K562 (cell line): ENCODE results near the gene NDUFAF4.

Experiments used
- CTCF ChIP-seq, 3 experiments: IDR thresholded peaks in 2 of 3; conservative IDR thresholded peaks in 1 of 3; 2 replicates each; pipeline ENCODE4 v1.5.1; 2011 to 2012; ENCODE audit warnings: low read length in 3 of 3, mild to moderate bottlenecking in 3 of 3, control low read depth in 2 of 3, improper control_type of control experiment in 1 of 3, inconsistent platforms in 1 of 3, low read depth in 1 of 3, mixed read lengths in 1 of 3, moderate library complexity in 1 of 3; ENCODE audit not compliant: insufficient read depth in 2 of 3
- EP300 ChIP-seq: IDR thresholded peaks from 2 replicates; pipeline ENCODE4 v1.6.1; 2012; ENCODE audit warnings: low read length, improper control_type of control experiment
- ETV5 ChIP-seq: sonication (generic); formaldehyde crosslinking; IDR thresholded peaks from 2 replicates; pipeline ENCODE4 v1.4.0; 2020; ENCODE audit warnings: low read depth, mild to moderate bottlenecking, missing genetic modification reagents
- PCBP2 ChIP-seq: fragments of 200-400 bp; formaldehyde crosslinking; IDR thresholded peaks from 2 replicates; pipeline ENCODE4 v1.6.1; 2018; ENCODE audit warnings: low read length, low read depth, mild to moderate bottlenecking, moderate library complexity; ENCODE audit not compliant: poor library complexity, severe bottlenecking
- SMARCC2 ChIP-seq: fragments of 450-650 bp; IDR thresholded peaks from 2 replicates; pipeline ENCODE4 v1.6.1; 2017; ENCODE audit warnings: antibody characterized with exemption, moderate library complexity, mild to moderate bottlenecking, low read depth
- SRF ChIP-seq, 2 experiments: fragments of 250-450, 450-650 bp in 1 of 2; sonication (Bioruptor Pico) in 1 of 2; sonication (generic) in 1 of 2; formaldehyde crosslinking; IDR thresholded peaks; 2 replicates each; pipeline versions ENCODE4 v1.5.0 to v1.5.1; 2020 to 2022; ENCODE audit warnings: mild to moderate bottlenecking in 1 of 2, missing genetic modification reagents in 1 of 2
- TEAD1 ChIP-seq, 2 experiments: fragments of 450-650 bp in 1 of 2; sonication (generic) in 1 of 2; formaldehyde crosslinking; IDR thresholded peaks; 2 replicates each; pipeline versions ENCODE4 v1.4.0 to v1.8.0; 2020 to 2022; ENCODE audit warnings: mild to moderate bottlenecking in 2 of 2, missing genetic modification reagents in 1 of 2
- ZNF224 ChIP-seq: sonication (generic); formaldehyde crosslinking; IDR thresholded peaks from 2 replicates; pipeline ENCODE4 v1.8.0; 2022; ENCODE audit warnings: mild to moderate bottlenecking, missing genetic modification reagents
- ZNF668 ChIP-seq: fragments of 250-450 bp; sonication (Bioruptor Pico); IDR thresholded peaks from 2 replicates; pipeline ENCODE4 v1.8.0; 2022; ENCODE audit warnings: mild to moderate bottlenecking, inconsistent platforms
- ZNF778 ChIP-seq: fragments of 450-650 bp; formaldehyde crosslinking; IDR thresholded peaks from 2 replicates; pipeline ENCODE4 v1.4.0; 2020; ENCODE audit warnings: mild to moderate bottlenecking, moderate library complexity

- TF ChIP-seq SMARCC2 (no peak), SRF (CRISPR knock-in tag; IDR thresholded peaks at IDR 0.05) (no peak), PCBP2 (no peak), ZNF778 (no peak), EP300 (no peak), ZNF668 (CRISPR knock-in tag) (no peak), TEAD1 (CRISPR knock-in tag; IDR thresholded peaks at IDR 0.05) (no peak), ETV5 (CRISPR knock-in tag) (no peak), CTCF (IDR thresholded peaks at IDR 0.05 in 2 of 3, conservative IDR thresholded peaks at IDR 0.05 in 1 of 3; ENCODE audit: insufficient read depth in 2 of 3, low read depth in 1 of 3, low read length in 3 of 3) (no peak), ZNF224 (CRISPR knock-in tag) (no peak)
These were observed 9.8 kb upstream of the NDUFAF4 start for GRCh38 chr6:96907498-96907897.
